ENCODE measurements around the gene HOXA10. TPM values are rescaled to one million over a fixed set of nuclear protein-coding genes. Genes with fewer than 3 reads are reported as not detected.

HOXA10 gene
- total RNA-seq, 8 experiments from 2014 or later = 0.05 to 57.7 (median 2.6) TPM; not detected in 1

DNA sequence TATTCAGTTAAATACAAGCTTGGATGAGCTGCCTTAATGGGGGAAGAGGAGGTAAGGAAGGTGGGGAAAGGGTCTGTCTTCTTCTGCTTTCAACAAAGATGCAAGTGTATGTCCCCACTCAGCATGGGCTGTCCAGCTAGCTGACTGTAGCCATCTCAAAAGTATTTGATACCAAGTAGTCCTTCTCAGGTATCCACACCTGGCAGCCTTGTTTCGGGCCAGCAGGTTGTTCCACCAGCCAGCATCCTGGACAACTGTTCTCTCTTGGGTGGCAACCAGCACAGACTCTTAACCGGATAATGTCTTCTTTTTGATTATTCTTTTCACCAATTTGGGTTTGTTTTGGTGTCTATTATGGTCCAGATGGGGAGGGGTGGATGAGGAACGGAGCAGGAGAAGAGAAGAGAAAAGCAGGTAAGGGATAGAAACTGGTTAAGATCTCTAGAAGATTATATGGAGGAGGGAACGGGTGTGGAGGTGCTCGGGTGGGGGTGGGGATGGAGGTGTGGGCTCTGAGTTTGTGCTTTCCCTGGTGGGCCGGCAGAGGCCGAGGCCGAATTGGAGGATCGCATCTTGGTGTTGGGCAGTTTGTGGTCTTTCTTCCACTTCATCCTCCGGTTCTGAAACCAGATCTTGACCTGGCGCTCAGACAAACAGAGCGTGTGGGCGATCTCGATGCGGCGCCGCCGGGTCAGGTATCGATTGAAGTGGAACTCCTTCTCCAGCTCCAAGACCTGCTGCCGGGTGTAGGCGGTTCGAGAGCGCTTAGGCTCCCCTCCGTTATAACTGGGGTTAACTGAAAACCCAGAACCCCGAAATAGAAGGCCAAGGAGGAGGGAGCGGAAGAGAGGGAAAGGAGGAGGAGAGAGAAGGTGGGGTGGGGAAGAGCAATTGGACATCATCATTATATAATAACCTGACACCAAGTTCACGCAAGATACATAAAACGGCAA is 45.1 kb downstream of the HOXA10 start:
- WGBS, 10 experiments = 1 to 100% (median 80%) methylated on average over 1 to 15 of the region's 28 CpGs; no CpG with 5 or more reads in 3 of the 10 experiments
- no peak for ATAC-seq (replicated peaks in 6 of 8)
- in situ Hi-C loops (cut with MboI; ENCODE audit: low pct_unique_long_range_greater_than_20kb in 2 of 9, low sequenced_read_pairs in 9 of 9, unreplicated experiment in 9 of 9) = no loop called here
- Histone ChIP-seq H3K4me1 (replicated peaks in 1 of 2) (peaks cover 25 to 70% of the 10 kb centered on the region in 2 donors), H3K4me3 (peak overlapping the region; percentile 47 to 92 (median 69)), H3K27ac (peak overlapping the region; percentile 92 to 94)

DNA sequence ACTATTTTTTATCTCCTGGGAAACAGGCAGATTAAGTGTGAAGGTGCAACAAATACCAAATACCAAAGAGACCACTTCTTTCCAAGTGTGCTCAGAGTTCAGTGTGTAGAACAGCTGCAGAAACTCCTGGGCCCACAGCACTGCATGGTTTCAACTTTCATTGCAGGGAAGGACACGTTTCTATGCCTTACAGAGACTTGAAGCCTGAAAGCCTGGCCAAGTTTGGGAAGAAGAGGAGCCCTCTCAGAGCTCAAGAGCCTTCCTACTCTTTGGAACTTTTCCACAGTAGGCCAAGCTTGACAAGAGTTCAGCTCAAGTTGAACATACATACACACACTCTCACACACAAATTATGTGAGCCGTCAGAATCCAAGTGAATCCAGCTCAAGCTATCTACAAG is 46.1 kb downstream of the HOXA10 start:
- in situ Hi-C loops (cut with MboI; ENCODE audit: low pct_unique_long_range_greater_than_20kb in 2 of 9, low sequenced_read_pairs in 9 of 9, unreplicated experiment in 9 of 9) = no loop called here

DNA sequence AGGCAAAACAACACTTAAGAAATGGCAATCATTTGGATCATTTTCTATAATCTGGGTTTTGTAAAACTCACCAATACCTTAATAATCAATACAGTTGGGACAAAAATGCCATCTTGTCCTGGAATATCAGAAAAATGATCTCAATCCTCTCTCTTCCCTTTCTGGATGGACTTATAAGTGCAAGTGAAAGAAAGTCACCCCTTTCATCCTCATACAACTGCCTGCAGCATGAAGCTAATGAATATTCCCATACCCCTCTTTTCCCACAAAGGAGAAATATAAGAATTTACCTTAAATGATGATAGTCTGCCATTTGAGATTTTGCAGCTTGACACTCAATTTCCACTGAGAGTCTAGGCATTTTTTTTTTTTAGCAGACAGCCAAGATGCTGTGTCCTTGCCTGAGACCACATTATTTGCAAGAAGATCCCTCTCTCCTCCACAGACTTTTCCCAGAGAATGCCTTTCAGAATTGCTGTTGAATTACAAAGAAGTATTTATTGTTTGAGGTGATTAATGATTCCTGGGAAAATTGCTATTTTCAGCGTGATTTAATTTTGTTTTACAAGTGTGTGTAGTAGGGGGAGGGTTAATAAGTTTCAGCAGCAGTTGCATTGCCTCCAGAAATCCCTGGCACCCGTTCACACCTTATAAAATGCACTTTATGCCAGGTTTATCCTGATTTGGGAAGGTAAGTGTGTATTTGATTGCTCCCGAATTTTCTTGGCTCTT is 47.4 kb downstream of the HOXA10 start:
- H3K27ac ChIP-seq = peak overlapping the region; percentile 94 to 95
- in situ Hi-C loops (cut with MboI; ENCODE audit: low pct_unique_long_range_greater_than_20kb in 2 of 9, low sequenced_read_pairs in 9 of 9, unreplicated experiment in 9 of 9) = no loop called here
- H3K4me3 ChIP-seq = peak overlapping the region; percentile 8 to 69 (median 10)
- 0 to 58% (median 0%) methylated on average over 1 to 3 of the region's 3 CpGs; no CpG with 5 or more reads in 1 of the 10 experiments for WGBS, 10 experiments
- no peak for ATAC-seq (replicated peaks in 6 of 8)
- peaks cover 22 to 68% of the 10 kb centered on the region in 2 donors for H3K4me1 ChIP-seq (replicated peaks in 1 of 2)

More for the DNA sequence above, 46.1 kb downstream of the HOXA10 start:
- Histone ChIP-seq H3K4me3 (peak overlapping the region in 4 of 5 donors; percentile 53 to 92 (median 75)), H3K27ac (peak overlapping the region in 1 of 2 donors; percentile 94), H3K4me1 (replicated peaks in 1 of 2) (peaks cover 22 to 69% of the 10 kb centered on the region in 2 donors)
- WGBS, 10 experiments = 0 to 100% (median 23%) methylated on average over 1 to 2 of the region's 2 CpGs; no CpG with 5 or more reads in 1 of the 10 experiments
- ATAC-seq (replicated peaks in 6 of 8) = no peak

DNA sequence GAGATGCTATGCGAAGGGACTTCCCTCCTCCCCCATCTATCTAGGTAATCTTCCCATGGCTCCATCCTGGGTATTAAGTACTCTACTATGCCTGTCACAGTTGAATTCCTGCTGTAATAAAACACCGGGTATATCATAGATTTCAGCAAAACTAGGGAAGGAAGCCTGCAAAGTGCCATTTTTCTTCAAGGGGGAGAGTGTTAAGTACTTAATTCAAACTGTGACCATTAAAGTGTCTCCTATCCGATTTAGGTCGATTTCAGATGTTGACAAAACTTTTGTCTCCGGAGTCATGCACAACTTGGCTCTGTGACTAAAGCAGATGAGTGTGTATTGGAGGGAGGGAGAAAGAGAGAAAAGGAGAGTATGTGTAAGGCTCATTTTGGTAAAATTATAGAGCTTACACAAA is 48.1 kb downstream of the HOXA10 start:
- WGBS, 10 experiments = 0 to 80% (median 47%) methylated on average over 2 to 5 of the region's 5 CpGs; no CpG with 5 or more reads in 3 of the 10 experiments
- Histone ChIP-seq H3K4me3 (peak overlapping the region; percentile 10 to 69 (median 11)), H3K27ac (peak overlapping the region; percentile 94 to 95), H3K4me1 (replicated peaks in 1 of 2) (peaks cover 22 to 76% of the 10 kb centered on the region in 2 donors)
- in situ Hi-C loops (cut with MboI; ENCODE audit: low pct_unique_long_range_greater_than_20kb in 2 of 9, low sequenced_read_pairs in 9 of 9, unreplicated experiment in 9 of 9) = no loop called here
- no peak for ATAC-seq (replicated peaks in 6 of 8)

DNA sequence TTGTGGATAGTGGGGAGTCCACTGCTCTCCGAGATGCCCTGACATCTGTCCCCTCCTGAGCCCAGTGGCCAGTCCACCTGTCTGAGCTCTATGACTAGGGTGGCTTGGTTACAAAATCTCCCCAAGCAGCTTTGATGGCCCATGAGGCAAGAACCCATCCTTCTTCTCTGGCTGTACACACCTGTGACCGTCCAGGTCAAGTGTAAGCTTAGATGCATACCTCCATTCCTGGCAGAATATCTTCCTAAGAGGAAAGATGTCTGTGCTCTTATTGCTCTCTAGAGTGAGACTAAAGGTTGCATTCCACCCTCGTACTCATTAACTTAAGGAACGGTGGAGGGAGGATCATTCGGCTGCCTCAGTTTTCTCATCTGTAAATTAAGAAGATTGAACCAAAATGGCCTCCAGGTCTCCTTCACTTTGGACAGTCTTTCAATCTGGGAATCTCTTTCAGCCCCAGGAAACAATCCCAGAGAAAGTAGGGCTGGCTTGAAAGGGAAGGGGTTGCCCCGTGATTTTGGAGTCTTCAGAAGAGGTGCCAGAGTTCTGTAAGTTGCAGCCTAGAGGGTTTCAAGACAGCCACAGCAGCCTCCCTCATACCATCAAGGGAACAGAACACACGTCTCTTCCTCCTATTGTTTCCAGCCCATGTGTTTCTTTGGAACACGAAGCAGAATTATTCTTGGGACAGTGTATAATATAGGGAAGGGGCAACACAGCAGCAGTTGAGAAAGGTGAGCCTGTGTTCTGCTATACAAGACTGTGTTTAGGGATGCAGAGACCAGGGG is 49.0 kb downstream of the HOXA10 start:
- WGBS, 10 experiments = 0 to 81% (median 20%) methylated on average over 1 to 8 of the region's 8 CpGs
- in situ Hi-C loops (cut with MboI; ENCODE audit: low pct_unique_long_range_greater_than_20kb in 2 of 9, low sequenced_read_pairs in 9 of 9, unreplicated experiment in 9 of 9) = loop anchor here in 1 of 9 experiments (25.0 kb wide), 1 partner anchor 263 kb away; the partner anchor contains the start of gene SKAP2

DNA sequence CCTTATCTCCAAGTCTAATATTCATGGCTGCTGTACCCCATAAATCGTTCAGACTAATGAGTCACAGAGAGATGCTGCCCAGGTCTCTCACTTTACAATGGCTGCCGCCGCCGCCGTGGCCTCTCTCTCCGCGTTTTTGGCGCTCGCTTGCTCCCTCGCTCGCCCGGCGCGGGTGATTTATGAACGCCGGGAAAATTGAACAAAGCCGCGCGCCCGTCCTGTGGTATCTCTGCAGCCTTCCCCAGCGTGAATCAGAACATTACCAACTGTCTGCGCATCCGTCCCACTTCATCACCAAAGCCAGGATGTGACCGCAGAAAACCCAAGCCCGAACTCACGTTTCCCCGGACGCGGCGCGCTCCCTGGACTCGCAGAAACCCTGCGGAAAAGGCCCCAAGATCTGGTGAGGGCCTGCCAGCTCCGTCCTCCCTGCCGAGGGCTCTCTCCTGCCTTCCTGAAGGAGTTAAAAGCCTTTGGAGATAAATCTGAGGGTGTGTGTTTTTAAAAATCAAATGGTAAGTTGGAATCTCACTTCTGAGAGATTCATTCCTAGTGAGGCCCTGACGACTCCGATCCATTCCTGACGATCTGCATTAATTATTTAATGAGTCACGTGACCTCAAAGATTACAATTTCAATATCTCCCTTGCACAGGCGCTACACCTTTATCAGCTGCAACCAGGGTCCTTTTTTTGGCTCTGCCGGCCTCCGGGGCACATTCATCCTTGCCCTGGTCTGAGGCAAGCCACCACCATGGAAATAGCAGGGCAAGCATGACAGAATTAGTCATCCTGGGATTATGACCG is 49.8 kb downstream of the HOXA10 start:
- WGBS, 10 experiments = 0 to 100% (median 1%) methylated on average over 1 to 22 of the region's 43 CpGs
- peak overlapping the region; percentile 94 to 95 for H3K27ac ChIP-seq
- peak overlapping the region; percentile 41 to 87 (median 69) for H3K4me3 ChIP-seq
- in situ Hi-C loops (cut with MboI; ENCODE audit: low pct_unique_long_range_greater_than_20kb in 2 of 9, low sequenced_read_pairs in 9 of 9, unreplicated experiment in 9 of 9) = loop anchor here in 1 of 9 experiments (25.0 kb wide), 1 partner anchor 262 kb away; the partner anchor contains the start of gene SKAP2
- ATAC-seq (replicated peaks in 6 of 8) = peak in 5 of 8 experiments; percentile 52 to 72 (median 61)
- peaks cover 31 to 91% of the 10 kb centered on the region in 2 donors for H3K4me1 ChIP-seq (replicated peaks in 1 of 2)

More for the DNA sequence above, 49.0 kb downstream of the HOXA10 start:
- Histone ChIP-seq H3K27ac (peak overlapping the region; percentile 94 to 95), H3K4me3 (peak overlapping the region; percentile 41 to 87 (median 69)), H3K4me1 (replicated peaks in 1 of 2) (peaks cover 23 to 83% of the 10 kb centered on the region in 2 donors)
- no peak for ATAC-seq (replicated peaks in 6 of 8)

DNA sequence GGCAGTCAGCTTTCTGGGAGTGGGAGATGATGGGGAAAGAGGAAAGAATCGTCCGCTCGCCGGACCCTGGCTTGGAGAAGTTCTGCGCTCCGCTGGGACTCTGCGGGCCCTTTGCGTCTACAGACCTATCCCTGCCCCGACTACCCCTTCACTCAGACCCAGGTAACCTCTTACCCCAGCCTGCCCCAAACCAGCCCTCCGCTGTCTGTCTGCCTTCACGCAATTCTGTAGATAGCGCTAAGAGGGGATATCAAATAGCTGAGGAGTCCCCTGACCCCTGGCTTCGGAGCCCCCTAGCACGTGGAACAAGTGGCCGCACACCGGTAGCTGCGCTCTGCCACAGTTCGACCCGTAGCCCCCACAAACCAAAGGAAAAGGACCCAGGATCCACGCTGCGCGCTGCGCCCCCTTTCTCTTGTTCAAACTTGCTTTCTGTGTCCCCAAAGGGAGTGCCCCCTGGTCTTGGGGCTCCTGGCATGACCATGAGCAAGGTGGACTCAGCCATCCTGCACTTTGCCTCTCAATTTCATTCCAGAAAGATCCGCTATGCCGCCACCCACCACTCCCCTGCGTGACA is 50.6 kb downstream of the HOXA10 start:
- in situ Hi-C loops (cut with MboI; ENCODE audit: low pct_unique_long_range_greater_than_20kb in 2 of 9, low sequenced_read_pairs in 9 of 9, unreplicated experiment in 9 of 9) = loop anchor here in 1 of 9 experiments (25.0 kb wide), 1 partner anchor 261 kb away; the partner anchor contains the start of gene SKAP2
- peak in 3 of 8 experiments; percentile 5 to 8 (median 7) for ATAC-seq (replicated peaks in 6 of 8)

DNA sequence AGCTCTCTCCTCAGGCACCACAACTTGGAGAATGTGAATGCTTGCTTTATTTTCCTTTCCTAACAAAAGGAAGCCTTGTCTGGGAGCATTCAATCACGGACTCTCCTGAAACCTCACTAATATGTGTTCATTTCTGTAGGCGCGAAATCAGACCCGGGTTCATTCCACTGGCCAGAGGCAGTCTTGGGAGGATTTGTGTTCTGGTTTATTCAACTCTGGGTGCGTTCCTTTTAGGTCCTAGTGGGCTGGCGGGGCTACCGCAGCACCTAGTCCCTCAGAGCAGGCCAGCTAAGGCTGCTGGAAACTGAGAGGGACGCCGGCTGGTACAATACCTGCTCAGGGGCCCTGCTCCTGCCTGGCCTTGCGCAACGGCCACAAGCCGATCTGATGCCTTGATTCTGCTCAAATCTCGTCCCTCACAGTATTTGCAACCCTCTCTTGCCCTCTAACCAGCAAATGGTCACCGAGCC is 51.1 kb downstream of the HOXA10 start:
- peak in 5 of 8 experiments; percentile 3 to 20 (median 15) for ATAC-seq (replicated peaks in 6 of 8)
- 0 to 95% (median 12%) methylated on average over 1 to 9 of the region's 14 CpGs; no CpG with 5 or more reads in 3 of the 10 experiments for WGBS, 10 experiments
- Histone ChIP-seq H3K27ac (peak overlapping the region; percentile 94 to 95), H3K4me3 (peak overlapping the region; percentile 41 to 87 (median 69)), H3K4me1 (replicated peaks in 1 of 2) (peaks cover 33 to 90% of the 10 kb centered on the region in 2 donors)
- in situ Hi-C loops (cut with MboI; ENCODE audit: low pct_unique_long_range_greater_than_20kb in 2 of 9, low sequenced_read_pairs in 9 of 9, unreplicated experiment in 9 of 9) = loop anchor here in 1 of 9 experiments (25.0 kb wide), 1 partner anchor 261 kb away; the partner anchor contains the start of gene SKAP2

More for the DNA sequence above, 50.6 kb downstream of the HOXA10 start:
- peak overlapping the region; percentile 94 to 95 for H3K27ac ChIP-seq
- 0 to 94% (median 3%) methylated on average over 1 to 20 of the region's 26 CpGs; no CpG with 5 or more reads in 4 of the 10 experiments for WGBS, 10 experiments
- peak overlapping the region; percentile 41 to 87 (median 69) for H3K4me3 ChIP-seq
- peaks cover 33 to 91% of the 10 kb centered on the region in 2 donors for H3K4me1 ChIP-seq (replicated peaks in 1 of 2)

DNA sequence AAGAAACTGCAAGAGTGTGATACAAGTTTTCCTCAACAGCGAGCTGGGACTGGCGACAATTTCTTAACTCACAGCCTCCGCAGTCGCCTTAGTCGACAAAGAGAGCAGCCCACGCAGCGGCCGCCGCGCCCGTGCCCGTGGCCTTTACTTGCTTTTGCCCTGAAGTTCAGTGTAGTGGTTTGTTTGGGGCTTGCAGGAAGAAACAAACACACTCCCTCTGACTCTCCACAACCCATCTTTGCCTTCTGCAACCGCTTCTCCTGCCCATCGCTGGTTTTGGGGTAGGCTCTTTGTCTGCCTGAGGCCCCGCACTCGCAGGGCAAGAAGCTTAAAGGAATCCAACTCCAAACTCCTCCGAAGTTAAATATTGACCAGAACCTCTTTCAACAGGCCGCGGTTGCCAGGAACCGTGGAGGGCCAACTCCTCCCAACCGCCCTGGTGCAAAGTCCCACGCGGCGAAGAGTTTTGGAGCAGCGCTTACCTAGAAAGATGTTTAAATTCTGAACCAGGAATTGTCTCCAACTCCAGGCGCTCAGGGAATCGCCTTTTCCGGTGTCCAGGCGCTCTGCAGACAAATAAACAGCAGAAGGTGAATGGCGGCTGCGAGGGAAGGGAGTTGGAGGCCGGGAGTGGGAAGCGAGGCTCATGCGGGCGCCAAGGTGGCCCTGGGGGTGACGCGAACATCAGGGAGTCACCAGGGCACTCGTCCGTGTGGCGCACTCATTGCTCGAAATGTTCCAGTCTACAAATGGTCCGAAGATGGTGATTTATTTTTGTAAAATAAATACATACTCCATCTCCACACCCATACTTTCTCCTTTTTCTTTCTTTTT is 51.8 kb downstream of the HOXA10 start:
- WGBS, 10 experiments = 0 to 100% (median 6%) methylated on average over 2 to 35 of the region's 42 CpGs
- peaks cover 30 to 83% of the 10 kb centered on the region in 2 donors for H3K4me1 ChIP-seq (replicated peaks in 1 of 2)
- ATAC-seq (replicated peaks in 6 of 8) = peak in 2 of 8 experiments; percentile 11 to 34
- in situ Hi-C loops (cut with MboI; ENCODE audit: low pct_unique_long_range_greater_than_20kb in 2 of 9, low sequenced_read_pairs in 9 of 9, unreplicated experiment in 9 of 9) = loop anchor here in 1 of 9 experiments (25.0 kb wide), 1 partner anchor 260 kb away; the partner anchor contains the start of gene SKAP2
- H3K4me3 ChIP-seq = peak overlapping the region; percentile 41 to 87 (median 69)
- H3K27ac ChIP-seq = peak overlapping the region; percentile 94 to 95

DNA sequence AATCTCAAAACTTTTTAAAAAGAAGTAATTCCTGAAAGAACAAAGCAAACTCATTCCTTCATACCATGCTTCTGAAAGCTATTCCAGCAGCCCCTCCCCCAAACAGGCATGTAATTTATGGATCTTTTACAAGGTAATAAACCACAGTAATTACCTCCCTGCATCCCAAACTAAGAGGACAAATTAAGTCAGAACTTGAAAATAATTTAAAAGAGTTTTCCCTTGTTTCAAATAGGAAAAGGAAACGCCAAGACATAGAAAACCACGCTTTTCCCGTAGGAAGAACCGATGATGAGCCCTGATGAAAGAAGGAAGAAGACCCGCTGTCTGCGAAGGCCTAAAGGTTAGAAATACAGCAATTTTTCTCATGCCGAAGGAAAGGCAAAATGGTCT is 52.4 kb downstream of the HOXA10 start:
- in situ Hi-C loops (cut with MboI; ENCODE audit: low pct_unique_long_range_greater_than_20kb in 2 of 9, low sequenced_read_pairs in 9 of 9, unreplicated experiment in 9 of 9) = loop anchor here in 1 of 9 experiments (25.0 kb wide), 1 partner anchor 259 kb away; the partner anchor contains the start of gene SKAP2
- Histone ChIP-seq H3K4me1 (replicated peaks in 1 of 2) (peaks cover 28 to 76% of the 10 kb centered on the region in 2 donors), H3K27ac (peak overlapping the region; percentile 94 to 95), H3K4me3 (peak overlapping the region; percentile 41 to 87 (median 69))
- 0 to 100% (median 13%) methylated on average over 1 to 7 of the region's 7 CpGs; no CpG with 5 or more reads in 1 of the 10 experiments for WGBS, 10 experiments
- ATAC-seq (replicated peaks in 6 of 8) = no peak
